ENCODE measurements around the gene MYOZ1.

Gene MYOZ1

GRCh38 chr10:73584737-73585136 is 56.5 kb downstream of the MYOZ1 start:
- H3K79me2 ChIP-seq (ENCODE audit: control insufficient read depth, insufficient read depth, low read length): peaks cover 2% of the 10 kb centered on the region
- H3K27ac ChIP-seq (ENCODE audit: low read depth, low read length): no peak overlapping the region
- no peak overlapping the region for H4K8ac ChIP-seq (ENCODE audit: low read depth, low read length)
- H3K18ac ChIP-seq (ENCODE audit: low read length): no peak overlapping the region
- H2BK120ac ChIP-seq (ENCODE audit: low read depth, low read length): no peak overlapping the region
- H3K23ac ChIP-seq (ENCODE audit: low read length): no peak overlapping the region
- H3K79me1 ChIP-seq (ENCODE audit: low read length): peaks cover 4% of the 10 kb centered on the region
- no peak overlapping the region for H2AK5ac ChIP-seq (ENCODE audit: low read length)
- no peak overlapping the region for H3K4me2 ChIP-seq (ENCODE audit: low read length)
- no peak overlapping the region for H4K5ac ChIP-seq (ENCODE audit: low read length)
- no peak overlapping the region for H3K56ac ChIP-seq (ENCODE audit: low read length)
- H3K4ac ChIP-seq (ENCODE audit: low read depth, low read length): no peak overlapping the region
- no peak overlapping the region for H2BK15ac ChIP-seq (replicated peaks; ENCODE audit: low read depth)
- H3K27me3 ChIP-seq (ENCODE audit: insufficient read depth, low read length, poor library complexity): no peaks in the 10 kb centered on the region
- no peak overlapping the region for H3K9ac ChIP-seq (ENCODE audit: low read length)
- no peak overlapping the region for H3K4me3 ChIP-seq (ENCODE audit: low read length)
- no peak for DNase-seq
- no peak overlapping the region for H2BK5ac ChIP-seq (ENCODE audit: low read length)
- WGBS (ENCODE audit: extremely low coverage, insufficient coverage, low lambda C conversion rate): no CpG with 5 or more reads among the region's 2 CpGs
- H3K36me3 ChIP-seq (ENCODE audit: control insufficient read depth, insufficient read depth, low read length): no peaks in the 10 kb centered on the region
- H3K4me1 ChIP-seq (ENCODE audit: control insufficient read depth, low read depth, low read length): no peaks in the 10 kb centered on the region

DNA sequence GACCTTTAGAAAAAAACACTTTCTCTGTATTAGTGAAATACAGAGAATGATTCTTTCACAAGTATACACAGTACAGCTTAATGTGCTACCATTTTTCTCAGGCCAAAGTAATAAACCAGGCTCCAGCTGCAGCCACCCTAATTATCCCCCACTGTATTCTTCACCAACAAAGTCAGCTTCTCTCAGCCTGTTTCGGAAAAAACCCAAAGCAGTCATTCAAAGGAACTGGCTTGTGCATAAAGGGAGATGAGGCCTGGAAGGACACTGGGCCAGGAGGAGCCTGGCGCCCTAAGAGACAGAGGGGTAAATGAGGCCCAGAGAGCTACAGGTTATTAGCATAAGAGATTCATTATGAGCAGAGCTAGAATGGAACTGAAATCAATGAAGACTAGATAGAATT is 59.4 kb downstream of the MYOZ1 start:
- Histone ChIP-seq H4K5ac (ENCODE audit: low read length) (no peak overlapping the region), H3K79me2 (ENCODE audit: control insufficient read depth, insufficient read depth, low read length) (peaks cover 3% of the 10 kb centered on the region), H3K4ac (ENCODE audit: low read depth, low read length) (no peak overlapping the region), H3K27me3 (ENCODE audit: insufficient read depth, low read length, poor library complexity) (no peaks in the 10 kb centered on the region), H3K79me1 (ENCODE audit: low read length) (peaks cover 6% of the 10 kb centered on the region), H4K8ac (ENCODE audit: low read depth, low read length) (no peak overlapping the region), H3K4me2 (ENCODE audit: low read length) (no peak overlapping the region), H2BK15ac (replicated peaks; ENCODE audit: low read depth) (no peak overlapping the region), H3K23ac (ENCODE audit: low read length) (no peak overlapping the region), H2BK5ac (ENCODE audit: low read length) (no peak overlapping the region), H3K4me1 (ENCODE audit: control insufficient read depth, low read depth, low read length) (no peaks in the 10 kb centered on the region), H3K4me3 (ENCODE audit: low read length) (no peak overlapping the region), H3K18ac (ENCODE audit: low read length) (no peak overlapping the region), H3K36me3 (ENCODE audit: control insufficient read depth, insufficient read depth, low read length) (no peaks in the 10 kb centered on the region), H3K27ac (ENCODE audit: low read depth, low read length) (no peak overlapping the region), H3K56ac (ENCODE audit: low read length) (no peak overlapping the region), H2AK5ac (ENCODE audit: low read length) (no peak overlapping the region), H3K9ac (ENCODE audit: low read length) (no peak overlapping the region), H2BK120ac (ENCODE audit: low read depth, low read length) (no peak overlapping the region)
- WGBS (ENCODE audit: extremely low coverage, insufficient coverage, low lambda C conversion rate): no CpG with 5 or more reads among the region's 2 CpGs
- peak; percentile 19 for DNase-seq

Measured in mesendoderm (in vitro differentiated cells).